SK-N-MC (cell line): ENCODE results near the gene RNF215.

Experiments
- EZH2 ChIP-seq: fragments of 200-600 bp; sonication (generic); IDR thresholded peaks from one replicate; pipeline ENCODE4 v1.6.1; 2017; ENCODE audit warnings: antibody characterized with exemption
- FOXP2 ChIP-seq: optimal IDR thresholded peaks from 2 replicates; pipeline ENCODE3; 2011; ENCODE audit warnings: mild to moderate bottlenecking, moderate library complexity; ENCODE audit not compliant: insufficient read depth; ENCODE audit errors: extremely low read length, control extremely low read depth
- POLR2AphosphoS5 ChIP-seq: IDR thresholded peaks from 2 replicates; pipeline ENCODE4 v1.6.1; 2012; ENCODE audit warnings: mild to moderate bottlenecking, low read depth, low read length, borderline replicate concordance

DNA sequence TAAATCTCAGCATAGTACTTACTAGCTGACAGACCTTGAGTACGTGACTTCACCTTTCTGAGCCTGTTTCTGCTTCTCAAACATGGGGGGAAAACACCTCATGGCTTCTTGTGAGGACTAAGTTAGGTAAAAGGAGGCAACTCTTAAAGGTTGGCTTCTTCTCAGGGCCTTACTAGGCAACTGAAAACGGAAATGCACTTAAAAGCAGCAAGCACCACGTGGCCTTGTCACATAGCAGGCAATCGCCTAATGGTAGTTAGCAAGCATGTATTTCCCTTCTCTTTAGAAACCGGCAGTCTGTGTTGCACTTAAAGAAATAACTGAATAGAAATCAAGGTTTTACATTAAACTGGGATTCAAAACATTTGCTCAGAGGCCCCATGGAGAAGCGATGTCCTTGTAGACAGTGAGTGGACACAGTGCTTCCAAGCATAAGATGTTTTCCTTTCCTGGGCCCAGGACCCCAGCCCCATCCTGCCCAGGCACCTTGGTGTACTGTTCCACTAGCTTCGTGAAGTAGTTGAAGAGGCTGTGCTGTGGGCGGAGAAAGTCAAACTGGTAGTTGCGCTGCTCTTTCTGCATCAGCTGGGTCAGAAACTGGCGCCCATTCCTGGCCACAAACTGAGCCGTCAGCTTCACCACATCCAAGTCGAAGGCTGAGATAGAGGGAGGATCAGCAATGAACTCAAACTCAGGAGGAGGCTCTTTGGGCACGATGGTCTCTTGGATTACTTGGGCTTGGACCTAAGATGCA, 42.6 kb downstream of the RNF215 start:
- no peak for TF ChIP-seq EZH2
- TF ChIP-seq POLR2AphosphoS5: no peak
- TF ChIP-seq FOXP2: no peak
